GM18907 (cell line): ENCODE data around the gene LPP.

Source experiments
- ATAC-seq: cut with Tn5 transposase; IDR thresholded peaks from one replicate; pipeline ENCODE4 v1.9.1; 2021; ENCODE audit warnings: mild to moderate bottlenecking, moderate library complexity; ENCODE audit not compliant: unreplicated experiment

Gene LPP

DNA sequence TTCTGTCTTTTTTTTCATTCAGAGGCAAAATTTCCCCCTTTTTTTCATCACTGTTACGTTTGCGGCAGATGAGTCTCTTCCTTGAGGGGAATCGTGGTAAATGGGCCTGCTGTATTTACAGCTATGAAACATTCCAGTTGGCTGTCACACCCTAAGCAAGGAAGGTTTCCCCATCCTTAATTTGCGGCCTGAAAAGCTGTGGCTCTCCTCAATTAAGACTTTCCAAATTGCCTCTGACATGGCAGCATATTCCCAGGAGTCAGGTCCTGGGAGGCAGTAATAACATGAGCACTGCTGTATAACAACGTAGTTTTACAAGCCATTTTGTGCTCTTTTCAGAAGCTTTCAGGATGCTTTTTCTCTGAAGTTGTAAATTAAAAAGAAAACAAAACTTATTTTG is 420.9 kb downstream of the LPP start:
- ATAC-seq, result no peak

DNA sequence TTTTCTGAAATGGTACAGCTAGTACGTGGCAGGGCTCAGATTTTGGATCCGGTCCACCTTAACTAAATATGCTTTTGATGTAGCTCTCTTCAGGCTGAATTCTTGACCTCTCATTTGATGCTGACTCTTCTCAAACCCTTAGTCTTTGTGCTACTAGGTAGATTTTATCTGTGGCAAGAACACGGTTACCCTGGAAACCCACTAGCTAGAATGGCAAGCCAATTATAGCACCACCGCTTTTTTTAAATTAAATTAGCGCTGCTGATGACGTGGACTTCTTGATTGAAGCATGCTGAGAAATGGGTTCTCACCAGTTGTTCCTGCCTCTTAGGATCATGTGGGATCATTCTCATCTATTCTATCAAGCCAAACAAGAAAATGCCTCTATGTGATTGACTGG is 421.5 kb downstream of the LPP start:
- ATAC-seq, result no peak

DNA sequence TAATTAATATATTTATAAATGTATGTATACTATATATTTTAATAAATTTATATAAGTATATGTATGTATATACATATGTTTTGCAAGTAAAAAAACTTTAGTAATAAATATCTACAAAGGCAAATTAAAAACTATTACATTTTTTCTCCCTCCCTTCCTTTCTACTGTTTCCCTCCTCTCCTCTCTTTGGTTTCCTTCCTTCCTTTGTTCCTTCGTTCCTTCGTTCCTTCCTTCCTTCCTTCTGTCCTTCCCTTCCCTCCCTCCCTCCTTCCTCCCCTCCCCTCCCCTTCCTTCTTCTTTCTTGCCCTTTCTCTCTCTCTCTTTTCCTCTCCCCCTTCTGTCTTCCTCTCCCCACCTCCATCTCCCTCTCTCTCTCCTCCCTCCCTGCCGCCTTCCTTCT is 423.6 kb downstream of the LPP start:
- ATAC-seq, result no peak

DNA sequence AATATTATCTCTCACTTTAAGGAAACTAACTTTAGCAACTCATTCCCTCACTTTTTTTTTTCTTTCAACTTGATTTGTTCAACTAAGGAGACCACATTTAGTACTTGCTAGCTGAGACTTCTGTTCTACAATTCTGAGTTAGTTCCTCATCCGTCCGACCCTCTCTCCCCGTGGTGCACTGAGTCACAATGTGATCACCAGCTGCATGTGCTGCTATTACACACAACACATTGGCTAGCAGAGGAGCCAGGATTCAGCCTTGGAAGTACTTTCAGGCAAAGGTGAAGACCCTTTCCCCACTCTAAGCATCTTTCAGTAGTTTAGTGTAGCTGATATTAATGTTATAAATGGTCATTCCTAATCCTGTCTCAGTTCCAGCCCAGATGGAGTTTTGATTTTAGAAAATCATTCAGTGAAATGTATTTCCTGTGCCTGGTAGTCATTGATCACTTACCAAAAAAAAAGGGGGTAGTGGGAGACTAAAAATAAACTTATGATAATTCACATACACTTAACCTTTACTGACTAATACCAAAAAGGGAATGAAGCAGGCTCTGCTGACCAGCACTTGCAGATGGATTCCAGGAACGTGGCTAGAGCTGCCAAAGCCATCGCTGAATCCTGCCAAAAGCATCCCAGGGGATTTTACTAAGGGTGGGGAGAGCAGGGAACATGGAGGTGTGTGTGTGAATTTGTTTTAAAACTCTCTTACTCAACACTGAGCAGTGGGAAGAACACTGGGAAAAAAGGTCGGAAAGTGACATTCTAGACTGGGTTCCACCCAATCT is 424.8 kb downstream of the LPP start:
- ATAC-seq, result no peak

DNA sequence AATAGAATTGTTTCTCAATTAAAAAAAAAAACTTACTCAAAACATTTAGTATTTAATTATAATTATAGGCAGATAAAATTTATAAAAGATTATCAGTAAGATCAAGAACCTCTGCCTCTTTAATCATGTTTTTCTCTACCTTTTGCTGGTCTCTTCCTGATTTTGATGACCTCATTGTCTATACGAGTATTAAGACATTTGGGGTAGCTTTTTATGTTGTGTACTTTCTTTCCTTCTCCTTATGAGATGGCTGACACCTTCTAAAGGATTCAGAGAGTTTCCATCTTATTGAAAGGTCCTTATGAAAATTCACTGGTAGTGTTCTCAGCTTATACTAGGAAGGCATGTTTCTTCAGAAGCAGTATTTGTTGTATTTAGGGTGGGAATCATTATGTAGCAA is 426.3 kb downstream of the LPP start:
- no peak for ATAC-seq

DNA sequence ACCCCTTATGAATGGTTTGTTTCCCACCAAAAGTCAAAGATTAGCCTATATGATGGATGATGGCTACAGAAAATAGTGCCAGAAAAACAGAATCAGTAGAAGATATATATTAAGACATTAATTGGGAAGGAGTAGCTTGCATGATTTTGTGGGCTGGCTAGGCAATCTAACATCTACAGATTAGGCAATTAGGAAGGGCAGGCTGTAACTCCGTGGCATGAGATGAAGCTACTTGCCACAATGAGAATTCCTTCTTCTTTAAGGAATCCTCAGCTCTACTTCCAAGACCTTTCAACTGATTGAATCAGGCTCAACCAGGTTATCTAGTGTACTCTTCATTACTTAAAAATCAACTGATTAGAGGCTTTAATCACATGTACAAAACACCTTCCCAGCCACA is 426.7 kb downstream of the LPP start:
- no peak for ATAC-seq

DNA sequence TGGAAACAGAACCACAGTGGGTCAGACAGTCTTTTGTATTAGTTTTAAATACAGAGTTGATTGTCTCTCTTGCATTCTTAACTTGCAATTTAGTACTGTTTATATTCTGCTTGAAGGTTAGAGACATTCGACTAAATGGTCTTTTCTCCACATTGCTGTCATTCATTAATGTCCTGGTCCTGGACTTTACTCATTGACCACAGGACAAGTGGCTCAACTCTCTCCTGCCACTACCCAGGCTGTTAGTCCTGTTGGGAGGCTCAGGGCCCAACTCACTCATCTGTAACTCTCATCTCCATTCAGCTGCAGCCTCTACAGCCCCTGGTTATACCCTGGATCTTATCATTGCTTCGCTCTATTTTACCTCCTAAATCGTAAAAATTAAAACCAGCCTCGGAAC is 427.4 kb downstream of the LPP start:
- ATAC-seq, result no peak

DNA sequence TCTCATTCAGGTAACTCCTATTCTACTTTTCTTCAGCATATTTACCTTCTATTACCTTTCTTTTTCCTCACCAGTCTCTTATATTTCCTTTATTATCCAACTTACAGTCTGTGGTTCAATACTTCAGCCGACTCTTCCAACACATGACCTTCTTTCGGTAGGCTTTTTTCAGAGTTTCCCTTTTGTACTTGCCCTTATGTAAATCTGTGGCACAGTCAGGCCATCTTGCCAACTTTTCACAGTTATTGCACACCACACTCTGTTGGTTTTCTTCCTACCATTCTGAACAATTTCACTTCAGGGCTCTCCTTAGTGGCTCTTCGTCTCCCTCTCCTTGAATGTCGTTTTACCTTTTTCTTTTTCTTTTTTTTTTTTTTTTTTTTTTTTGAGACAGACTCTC is 427.8 kb downstream of the LPP start:
- ATAC-seq, result no peak

DNA sequence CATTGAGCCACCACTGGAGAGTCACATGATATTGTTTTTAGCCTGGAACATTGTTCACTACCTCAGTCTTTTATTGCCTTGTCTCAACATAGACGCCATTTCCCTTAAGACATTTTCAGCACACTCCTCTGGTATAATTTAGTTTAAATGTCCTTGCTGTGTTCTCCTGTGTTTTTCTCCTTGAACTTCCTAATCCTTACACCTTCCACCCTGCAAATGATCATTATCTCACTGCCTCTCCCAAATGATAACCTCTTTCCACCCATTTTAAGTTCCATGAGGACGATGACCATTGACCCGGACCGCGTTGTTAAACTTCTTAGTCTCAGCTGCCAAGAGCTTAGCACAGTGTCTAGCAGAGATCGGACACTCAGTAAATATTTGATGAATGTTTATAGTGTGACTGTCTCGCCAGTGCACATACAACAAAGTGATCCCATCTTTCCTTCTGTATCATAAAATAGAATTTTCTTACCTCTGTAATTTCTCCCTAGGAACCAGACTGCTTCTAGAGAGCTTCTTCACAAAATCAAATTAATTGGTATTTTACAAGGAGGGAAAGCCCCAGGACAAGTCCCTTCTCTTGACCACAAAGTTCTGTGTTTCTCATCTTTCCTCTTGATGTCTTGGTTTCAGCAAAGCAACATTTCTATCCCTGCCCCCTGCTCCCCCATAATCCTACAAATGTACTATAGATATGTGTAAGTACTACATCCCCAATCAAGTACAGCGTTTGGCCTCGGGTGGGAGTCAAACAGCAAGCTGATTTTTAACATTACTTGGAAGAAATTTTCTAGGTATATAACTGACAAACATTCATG is 429.6 kb downstream of the LPP start:
- no peak for ATAC-seq

DNA sequence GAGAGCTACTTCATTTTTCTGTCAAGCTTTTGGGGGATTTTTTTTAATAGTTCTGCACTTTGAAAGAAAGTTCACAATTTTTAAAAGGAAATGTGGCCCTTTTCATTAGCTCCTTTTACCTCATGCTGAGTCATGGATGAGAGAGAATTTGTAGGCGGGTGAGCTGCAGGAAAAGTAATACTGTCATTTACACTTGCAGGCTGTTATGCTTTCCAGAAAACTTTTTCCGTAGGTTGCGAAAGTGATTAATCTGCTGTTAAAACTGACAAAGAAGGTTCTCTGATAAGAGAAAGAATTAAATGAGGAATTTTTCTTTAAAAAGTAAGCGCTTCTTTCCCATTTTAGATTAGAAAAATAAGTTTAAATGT is 430.2 kb downstream of the LPP start:
- ATAC-seq, result no peak

DNA sequence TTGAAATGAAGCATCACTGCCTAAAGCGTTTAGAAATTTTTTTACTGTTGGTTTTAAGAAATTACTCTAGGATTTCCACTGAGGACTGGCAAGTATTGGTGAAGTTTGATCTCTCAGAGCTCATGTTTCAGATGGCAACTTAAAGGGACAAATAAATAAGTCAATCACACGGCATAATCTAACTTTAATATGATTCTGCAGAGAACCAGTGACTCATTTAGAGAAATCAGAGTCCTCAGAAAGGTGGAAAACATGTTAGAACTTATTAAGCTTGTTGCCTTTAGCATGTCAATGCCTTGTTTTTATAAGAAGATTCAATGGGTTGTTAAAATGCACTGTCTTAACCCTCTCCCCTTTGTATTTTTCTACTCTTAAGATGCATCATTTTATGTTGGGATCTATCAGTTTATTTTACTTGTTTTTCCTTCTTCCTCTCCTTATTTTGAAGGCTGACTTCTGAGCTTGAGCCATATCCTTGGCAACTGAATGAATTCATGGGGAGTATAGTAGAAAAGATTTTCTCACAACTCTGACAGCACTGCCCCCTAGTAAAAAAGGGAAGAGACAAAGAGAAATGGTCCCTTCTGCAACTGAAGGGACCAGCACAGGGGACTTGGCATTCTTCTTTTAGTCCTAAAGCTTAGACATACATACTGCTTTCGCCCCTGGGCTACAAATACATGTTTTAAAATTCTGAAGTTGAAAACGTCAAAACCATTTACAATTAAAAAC is 431.2 kb downstream of the LPP start:
- no peak for ATAC-seq

DNA sequence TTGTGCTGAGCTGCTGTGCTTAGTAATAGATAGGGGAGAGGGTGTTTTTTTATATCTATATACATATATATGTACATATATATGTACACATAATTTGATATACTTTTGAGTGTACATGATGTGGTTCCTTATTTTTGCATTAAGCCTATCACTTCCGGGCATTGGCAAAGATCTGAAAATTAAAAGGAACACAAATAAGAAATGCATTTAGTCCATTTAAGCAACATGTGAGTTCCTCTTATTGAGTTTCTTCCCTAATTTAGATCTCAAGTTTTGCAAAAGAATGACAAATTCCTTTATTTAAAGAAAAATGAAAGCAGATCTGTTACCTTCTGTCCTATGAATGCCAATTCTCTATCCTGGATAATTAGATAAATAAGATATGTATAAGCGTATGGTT is 435.1 kb downstream of the LPP start:
- no peak for ATAC-seq

DNA sequence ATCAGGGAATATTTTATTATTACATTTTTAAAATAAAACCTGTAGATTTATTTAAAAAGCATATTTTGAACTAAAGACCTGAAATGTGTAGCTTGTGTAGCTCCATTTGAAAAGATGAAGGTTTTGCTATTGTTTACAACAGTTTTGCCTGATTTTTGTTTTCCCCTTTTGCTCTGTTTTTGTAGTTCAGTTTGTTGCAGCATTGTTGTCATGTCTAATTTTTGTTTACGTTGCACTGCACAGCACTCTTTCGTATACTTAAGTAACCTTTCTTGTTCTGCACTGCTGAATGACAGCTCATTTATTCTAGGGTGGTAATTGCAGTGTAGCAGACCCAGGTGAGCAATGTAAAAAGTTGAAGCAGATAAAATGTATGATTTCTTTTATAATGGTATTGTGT is 435.8 kb downstream of the LPP start:
- ATAC-seq, result no peak

DNA sequence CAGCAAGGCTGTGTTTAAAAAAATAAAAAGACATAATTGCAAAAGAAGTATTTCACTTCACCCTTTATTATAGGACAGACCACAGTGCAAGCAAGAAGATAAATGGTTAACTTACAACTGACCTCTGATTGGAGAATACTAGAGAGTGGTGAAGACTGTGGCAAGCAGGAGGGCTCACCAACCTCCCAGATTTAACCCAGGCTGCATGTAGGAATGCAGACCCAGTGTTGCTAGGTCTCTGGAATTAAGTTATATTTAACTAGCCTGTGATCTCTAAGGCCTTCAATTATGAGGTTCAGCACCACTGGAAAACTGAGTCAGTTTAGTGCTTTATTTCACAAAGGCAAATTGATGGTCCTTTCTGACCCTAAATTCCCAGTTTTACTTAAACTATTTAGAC is 436.6 kb downstream of the LPP start:
- ATAC-seq, result no peak

DNA sequence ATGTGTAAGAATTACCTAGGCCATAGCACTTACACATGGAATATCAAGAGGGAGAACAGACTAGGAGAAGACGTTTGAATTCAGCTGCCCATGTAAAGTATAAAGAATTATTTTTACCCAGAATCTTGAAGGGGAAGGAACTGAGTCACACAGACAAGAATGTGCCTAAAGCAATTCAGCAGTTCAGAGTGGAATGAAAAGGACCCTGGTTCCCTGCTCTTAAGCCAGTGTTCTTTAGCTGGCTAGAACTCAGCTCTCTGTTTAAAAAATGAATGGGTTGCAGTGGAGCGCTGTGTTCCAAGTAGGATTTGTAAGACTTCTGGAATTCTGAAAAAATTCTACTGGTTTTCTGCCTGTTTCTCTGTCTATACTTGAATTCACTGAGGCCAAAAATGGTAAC is 440.2 kb downstream of the LPP start:
- no peak for ATAC-seq

DNA sequence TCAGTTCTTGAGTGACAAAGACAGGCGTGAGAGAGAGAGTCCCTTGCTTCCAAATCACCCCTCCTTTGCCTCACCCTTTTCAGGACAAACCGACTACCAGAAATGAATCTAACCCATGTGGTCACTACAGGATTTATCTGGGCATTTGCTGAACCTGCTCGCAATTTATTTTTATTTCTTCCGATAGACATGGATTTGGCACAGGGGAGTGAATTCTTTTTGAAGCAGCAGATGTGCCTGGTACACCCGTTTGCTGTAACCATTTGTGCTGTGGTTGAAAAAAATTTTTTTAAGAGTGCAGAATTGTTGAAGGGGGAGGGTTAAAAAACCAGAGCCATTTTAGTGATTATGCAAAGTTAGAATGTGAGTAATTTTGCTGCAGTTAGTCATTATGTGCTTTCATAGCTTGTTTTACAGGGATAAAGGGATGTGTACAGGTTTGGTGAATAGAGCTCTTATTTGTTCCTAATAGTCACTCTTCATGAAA is 442.0 kb downstream of the LPP start:
- ATAC-seq, result no peak

DNA sequence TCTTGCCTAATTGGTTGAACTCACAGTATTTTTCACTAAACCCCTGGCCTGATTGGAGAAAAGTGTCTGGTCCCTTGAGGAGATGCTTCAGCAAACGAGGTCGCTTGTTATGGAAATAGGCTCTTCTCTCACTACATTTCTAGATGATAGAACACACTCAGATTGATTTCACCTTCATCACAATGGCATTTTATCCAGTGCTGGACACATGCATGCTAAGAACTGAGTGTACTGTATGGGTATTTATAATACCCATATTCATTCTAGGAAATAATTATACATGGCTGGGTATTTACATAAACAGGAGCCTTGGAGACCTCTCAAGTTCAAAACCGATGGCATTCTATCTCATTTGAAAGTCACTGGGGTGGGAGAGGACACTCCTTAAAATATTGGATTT is 444.9 kb downstream of the LPP start:
- no peak for ATAC-seq

DNA sequence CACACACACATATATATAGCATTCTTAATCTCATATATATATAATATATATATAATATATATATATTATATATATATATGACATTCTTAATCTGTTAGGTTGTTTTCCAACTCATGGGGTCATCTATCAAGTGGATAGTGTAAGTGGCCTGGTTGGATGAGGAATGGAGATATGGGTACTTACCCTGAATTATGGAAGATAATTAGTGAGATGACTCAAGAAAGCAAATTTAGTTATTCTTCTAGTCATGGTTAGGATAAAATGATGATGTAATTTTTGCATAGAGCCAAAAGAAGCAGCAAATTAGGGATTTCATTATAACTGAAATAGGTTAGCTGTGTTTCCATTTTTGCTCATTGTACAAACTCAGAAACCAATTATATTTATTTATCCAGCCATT is 448.2 kb downstream of the LPP start:
- ATAC-seq, result no peak

DNA sequence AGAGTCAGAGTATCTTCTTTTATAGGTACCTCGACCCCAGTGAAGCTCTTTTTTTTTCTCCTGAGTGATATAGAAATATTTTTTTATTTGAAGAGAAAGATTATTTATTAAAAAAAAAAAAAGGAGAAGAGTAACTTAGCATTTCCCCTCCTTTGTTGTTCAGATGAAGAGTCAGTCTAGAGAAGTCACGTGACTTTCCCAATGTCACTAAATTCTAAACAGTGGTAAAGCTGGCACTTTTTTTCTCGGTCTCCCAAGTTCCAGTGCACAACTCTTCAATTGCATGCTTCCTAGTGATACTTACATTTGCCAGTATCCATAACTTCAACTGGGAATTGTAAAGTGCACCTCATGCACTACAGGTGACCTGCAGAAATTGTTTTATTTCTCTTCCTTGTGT is 448.7 kb downstream of the LPP start:
- ATAC-seq, result no peak

DNA sequence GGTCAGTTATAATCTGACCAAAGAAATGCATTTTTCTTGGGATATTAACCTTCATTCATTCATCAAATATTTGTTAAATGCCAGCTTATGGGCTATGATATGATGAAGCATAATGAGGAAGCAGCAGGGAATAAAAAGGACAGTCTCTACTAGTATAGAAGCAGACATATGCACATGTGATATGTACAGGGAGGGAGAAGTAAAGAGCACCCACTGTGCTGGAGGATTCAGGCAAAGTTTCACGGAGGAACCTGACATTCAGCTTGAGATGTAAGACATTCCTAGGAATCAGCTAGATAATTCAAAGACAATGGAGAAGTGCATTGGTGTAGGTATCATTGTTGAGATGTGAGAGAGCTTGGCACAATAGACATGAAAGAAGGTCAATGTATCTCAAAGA is 450.7 kb downstream of the LPP start:
- no peak for ATAC-seq

DNA sequence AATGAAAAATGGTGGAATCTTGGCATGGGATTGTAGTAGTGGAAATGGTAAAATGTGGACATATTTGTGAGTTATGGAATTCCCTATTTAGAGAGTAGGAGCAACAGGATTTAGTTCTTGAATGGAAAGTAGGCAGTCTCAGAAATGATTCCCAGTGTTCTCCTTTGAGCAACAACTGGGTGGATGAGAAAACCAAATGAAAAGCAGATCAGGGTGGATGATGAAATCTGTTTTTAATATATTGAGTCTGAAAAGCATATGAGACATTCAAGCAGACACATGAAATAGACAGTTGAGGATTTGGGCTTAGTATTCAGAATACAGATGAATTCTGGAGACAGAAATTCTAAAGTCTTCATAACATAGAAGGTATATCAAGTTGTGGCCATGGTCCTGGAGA is 451.3 kb downstream of the LPP start:
- ATAC-seq, result no peak

DNA sequence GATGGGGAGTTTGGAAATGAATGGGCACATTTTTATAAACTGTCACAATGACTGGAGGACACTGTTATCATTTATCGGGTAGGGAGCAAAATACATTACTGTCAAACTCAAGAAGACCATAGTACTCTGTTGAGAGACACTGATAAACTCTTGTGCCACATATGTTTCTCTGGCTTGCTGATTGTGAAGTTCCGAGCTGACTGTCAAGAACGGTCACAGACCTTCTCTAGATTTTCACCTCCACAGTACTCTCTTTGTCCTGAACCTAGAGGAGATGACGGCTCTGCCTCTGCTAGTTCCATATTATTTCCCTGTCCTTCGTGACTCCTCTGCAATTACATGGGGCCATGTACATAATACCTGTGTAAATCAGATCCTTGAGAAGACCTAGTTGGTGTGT is 451.9 kb downstream of the LPP start:
- no peak for ATAC-seq
